ENCODE results near the gene PROKR1. TPM values are rescaled to one million over a fixed set of nuclear protein-coding genes. Genes with fewer than 3 reads are reported as not detected.

The PROKR1 gene
- total and polyA plus RNA-seq, 7 donors, result 0.01 to 0.03 (median 0.03) TPM; not detected in 4

GRCh38 chr2:68692511-68692910 is 49.1 kb downstream of the PROKR1 start:
- no peaks in the 10 kb centered on the region for H3K9me3 ChIP-seq
- intact Hi-C loops (cut with DNase I), result no loop called here
- H3K4me1 ChIP-seq, result no peaks in the 10 kb centered on the region
- no peak for ATAC-seq
- H3K36me3 ChIP-seq (ENCODE audit: insufficient read depth in 1 of 2, low read depth in 1 of 2), result no peaks in the 10 kb centered on the region
- no peak for TF ChIP-seq CTCF (IDR thresholded peaks at IDR 0.05)
- H3K27ac ChIP-seq, result no peak overlapping the region
- H3K27me3 ChIP-seq (ENCODE audit: insufficient read depth in 3 of 3, low read length in 2 of 3), result no peaks in the 10 kb centered on the region
- H3K4me3 ChIP-seq, result no peak overlapping the region
- no peak for DNase-seq
- 92 to 96% (median 94%) methylated on average over 1 of the region's 1 CpG for WGBS, 3 donors

GRCh38 chr2:68693951-68694350 is 50.6 kb downstream of the PROKR1 start:
- DNase-seq (no peak), ATAC-seq (no peak)
- no peak for TF ChIP-seq CTCF (IDR thresholded peaks at IDR 0.05)
- Histone ChIP-seq H3K4me3 (no peak overlapping the region), H3K27me3 (ENCODE audit: insufficient read depth in 3 of 3, low read length in 2 of 3) (no peaks in the 10 kb centered on the region), H3K27ac (no peak overlapping the region), H3K36me3 (ENCODE audit: insufficient read depth in 1 of 2, low read depth in 1 of 2) (no peaks in the 10 kb centered on the region), H3K4me1 (no peaks in the 10 kb centered on the region), H3K9me3 (no peaks in the 10 kb centered on the region)
- intact Hi-C loops (cut with DNase I), result no loop called here
- WGBS, 3 donors, result 63 to 91% (median 88%) methylated on average over 2 of the region's 2 CpGs

GRCh38 chr2:68695971-68696370 is 52.6 kb downstream of the PROKR1 start:
- Histone ChIP-seq H3K27me3 (ENCODE audit: insufficient read depth in 3 of 3, low read length in 2 of 3) (no peaks in the 10 kb centered on the region), H3K4me3 (no peak overlapping the region), H3K9me3 (no peaks in the 10 kb centered on the region), H3K36me3 (ENCODE audit: insufficient read depth in 1 of 2, low read depth in 1 of 2) (no peaks in the 10 kb centered on the region), H3K27ac (no peak overlapping the region), H3K4me1 (no peaks in the 10 kb centered on the region)
- intact Hi-C loops (cut with DNase I), result no loop called here
- WGBS, 3 donors, result 86 to 94% (median 89%) methylated on average over 4 of the region's 4 CpGs
- DNase-seq, result no peak
- no peak for TF ChIP-seq CTCF (IDR thresholded peaks at IDR 0.05)
- ATAC-seq, result no peak

GRCh38 chr2:68696554-68696953 is 53.2 kb downstream of the PROKR1 start:
- no peaks in the 10 kb centered on the region for H3K27me3 ChIP-seq (ENCODE audit: insufficient read depth in 3 of 3, low read length in 2 of 3)
- ATAC-seq, result no peak
- WGBS, 3 donors, result 59 to 74% (median 71%) methylated on average over 2 of the region's 2 CpGs
- no peaks in the 10 kb centered on the region for H3K36me3 ChIP-seq (ENCODE audit: insufficient read depth in 1 of 2, low read depth in 1 of 2)
- intact Hi-C loops (cut with DNase I), result no loop called here
- no peak for DNase-seq
- TF ChIP-seq CTCF (IDR thresholded peaks at IDR 0.05), result no peak
- no peaks in the 10 kb centered on the region for H3K9me3 ChIP-seq
- H3K27ac ChIP-seq, result no peak overlapping the region
- H3K4me1 ChIP-seq, result no peaks in the 10 kb centered on the region
- H3K4me3 ChIP-seq, result no peak overlapping the region

GRCh38 chr2:68698567-68699377 is 55.4 kb downstream of the PROKR1 start:
- H3K9me3 ChIP-seq, result no peaks in the 10 kb centered on the region
- TF ChIP-seq CTCF (IDR thresholded peaks at IDR 0.05), result no peak
- no peak for ATAC-seq
- H3K36me3 ChIP-seq (ENCODE audit: insufficient read depth in 1 of 2, low read depth in 1 of 2), result no peaks in the 10 kb centered on the region
- H3K4me1 ChIP-seq, result no peaks in the 10 kb centered on the region
- no peak for DNase-seq
- H3K4me3 ChIP-seq, result no peak overlapping the region
- no peak overlapping the region for H3K27ac ChIP-seq
- no peaks in the 10 kb centered on the region for H3K27me3 ChIP-seq (ENCODE audit: insufficient read depth in 3 of 3, low read length in 2 of 3)
- 68 to 84% (median 75%) methylated on average over 4 of the region's 4 CpGs for WGBS, 3 donors
- intact Hi-C loops (cut with DNase I), result no loop called here
